ENCODE measurements around the gene S1PR3. TPM values are rescaled to one million over a fixed set of nuclear protein-coding genes. Genes with fewer than 3 reads are reported as not detected.

Gene S1PR3
- total RNA-seq, 4 donors from 2014 or later: 2.0 to 13.5 (median 8.3) TPM

GRCh38 chr9:89020754-89021153 lies 29.5 kb downstream of the S1PR3 start:
- H3K4me3 ChIP-seq: no peak overlapping the region
- no peak for DNase-seq
- H3K9me3 ChIP-seq: no peaks in the 10 kb centered on the region
- peaks cover 0 to 25% (median 9%) of the 10 kb centered on the region in 4 donors for H3K4me1 ChIP-seq
- H3K36me3 ChIP-seq: no peaks in the 10 kb centered on the region
- WGBS, 2 donors (ENCODE audit: low coverage in 1 of 2): 100% methylated on average over 4 of the region's 4 CpGs; no CpG with 5 or more reads in 1 of the 2 donors
- TF ChIP-seq POLR2AphosphoS5 (IDR thresholded peaks at IDR 0.05) (no peak), EP300 (IDR thresholded peaks at IDR 0.05; ENCODE audit: low read depth) (no peak), POLR2A (IDR thresholded peaks at IDR 0.05) (no peak), CTCF (IDR thresholded peaks at IDR 0.05) (no peak)
- H3K27ac ChIP-seq: no peak overlapping the region
- intact Hi-C loops (cut with DNase I; ENCODE audit: low total_unique reads) (no loop called here), in situ Hi-C loops (cut with MboI; ENCODE audit: low pct_ligation_motif_present in 1 of 4, low pct_unique_long_range_greater_than_20kb in 1 of 4, low sequenced_read_pairs in 3 of 4) (loop anchor here in 2 of 4 donors (25.0 kb wide), 2 partner anchors 933 to 1333 kb away; no protein-coding TSS in a partner anchor)
- H3K27me3 ChIP-seq: no peaks in the 10 kb centered on the region

DNA sequence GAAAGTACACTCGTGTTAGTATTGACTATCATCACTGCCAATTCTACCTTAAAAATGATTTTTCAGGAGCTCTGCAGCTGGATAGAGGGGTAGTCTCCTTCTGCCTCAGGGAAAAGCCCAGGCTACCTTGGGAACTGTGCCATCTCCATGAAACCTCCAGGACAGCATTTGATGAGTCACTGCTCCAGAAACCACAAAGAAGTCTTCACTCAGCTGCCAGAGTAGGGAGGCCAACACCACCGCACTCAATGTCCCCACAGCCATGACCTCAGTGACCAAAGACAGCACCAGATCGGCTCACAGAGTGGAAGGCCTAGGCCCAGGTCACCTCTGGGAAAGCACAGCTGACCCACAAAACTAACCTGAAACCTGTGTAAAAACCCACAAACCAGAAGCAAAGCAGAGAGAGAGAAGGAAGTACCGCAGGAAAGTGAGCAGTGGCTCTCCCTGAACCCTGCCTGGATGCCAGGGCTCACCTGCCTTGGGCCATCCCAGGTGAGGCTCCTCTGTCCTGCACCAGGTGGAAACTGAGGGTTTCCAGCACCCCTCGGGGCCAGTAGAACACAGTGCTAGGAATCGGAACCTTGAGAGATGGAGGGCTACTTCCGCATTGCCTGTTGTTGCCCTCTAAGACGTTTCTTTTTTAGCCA lies 30.0 kb downstream of the S1PR3 start:
- H3K4me1 ChIP-seq: peaks cover 0 to 25% (median 9%) of the 10 kb centered on the region in 4 donors
- H3K27ac ChIP-seq: peak overlapping the region; percentile 34 to 76 (median 64)
- WGBS, 2 donors (ENCODE audit: low coverage in 1 of 2): 40 to 82% methylated on average over 1 to 8 of the region's 8 CpGs
- in situ Hi-C loops (cut with MboI; ENCODE audit: low pct_ligation_motif_present in 1 of 4, low pct_unique_long_range_greater_than_20kb in 1 of 4, low sequenced_read_pairs in 3 of 4) (loop anchor here in 2 of 4 donors (25.0 kb wide), 2 partner anchors 934 to 1334 kb away; no protein-coding TSS in a partner anchor), intact Hi-C loops (cut with DNase I; ENCODE audit: low total_unique reads) (no loop called here)
- H3K9me3 ChIP-seq: no peaks in the 10 kb centered on the region
- no peaks in the 10 kb centered on the region for H3K27me3 ChIP-seq
- no peaks in the 10 kb centered on the region for H3K36me3 ChIP-seq
- TF ChIP-seq EP300 (IDR thresholded peaks at IDR 0.05; ENCODE audit: low read depth) (no peak), POLR2A (IDR thresholded peaks at IDR 0.05) (no peak), CTCF (IDR thresholded peaks at IDR 0.05) (no peak), POLR2AphosphoS5 (IDR thresholded peaks at IDR 0.05) (no peak)
- no peak overlapping the region for H3K4me3 ChIP-seq
- DNase-seq: no peak

DNA sequence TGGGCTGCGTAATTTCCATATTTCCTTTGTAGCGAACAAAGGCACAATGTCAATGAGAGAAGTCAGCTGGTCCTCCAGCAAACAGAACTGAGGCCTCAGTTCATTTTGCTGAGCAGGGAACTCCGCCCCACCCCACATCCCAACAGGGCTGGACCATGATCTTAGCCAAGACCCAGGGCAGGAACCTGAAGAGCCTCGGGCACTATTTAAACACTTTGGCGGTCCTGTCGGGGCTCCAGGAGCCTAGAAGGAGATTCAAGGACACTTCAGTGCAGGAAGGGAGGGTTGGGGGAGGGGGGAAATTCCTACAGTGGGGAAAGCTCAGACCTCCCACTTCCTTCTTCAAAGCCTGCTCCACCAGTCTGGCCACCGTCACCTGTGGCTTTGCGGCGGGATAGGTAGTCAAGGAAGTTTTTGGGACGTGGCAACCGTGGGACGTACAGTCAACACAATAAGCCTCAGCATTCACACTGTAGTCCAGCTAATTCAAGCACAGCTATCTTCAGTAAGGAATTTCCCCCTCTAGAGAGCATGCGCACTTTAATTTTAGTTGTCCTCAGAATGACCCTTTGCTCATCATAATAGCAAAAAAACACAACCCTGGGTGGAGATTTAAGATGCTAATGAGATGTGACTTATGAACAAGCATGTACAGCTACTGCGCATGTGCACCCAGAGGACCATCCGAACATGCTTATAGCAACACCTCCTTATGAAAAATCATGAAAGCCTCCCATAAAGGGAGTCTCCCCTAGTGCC lies 30.9 kb downstream of the S1PR3 start:
- TF ChIP-seq EP300 (IDR thresholded peaks at IDR 0.05; ENCODE audit: low read depth) (no peak), POLR2A (IDR thresholded peaks at IDR 0.05) (no peak), POLR2AphosphoS5 (IDR thresholded peaks at IDR 0.05) (no peak), CTCF (IDR thresholded peaks at IDR 0.05) (no peak)
- DNase-seq: no peak
- intact Hi-C loops (cut with DNase I; ENCODE audit: low total_unique reads) (no loop called here), in situ Hi-C loops (cut with MboI; ENCODE audit: low pct_ligation_motif_present in 1 of 4, low pct_unique_long_range_greater_than_20kb in 1 of 4, low sequenced_read_pairs in 3 of 4) (loop anchor here in 2 of 4 donors (25.0 kb wide), 2 partner anchors 935 to 1335 kb away; no protein-coding TSS in a partner anchor)
- H3K27ac ChIP-seq: peak overlapping the region; percentile 34 to 76 (median 64)
- H3K9me3 ChIP-seq: no peaks in the 10 kb centered on the region
- H3K27me3 ChIP-seq: no peaks in the 10 kb centered on the region
- H3K36me3 ChIP-seq: no peaks in the 10 kb centered on the region
- WGBS, 2 donors (ENCODE audit: low coverage in 1 of 2): 65% methylated on average over 15 of the region's 15 CpGs; no CpG with 5 or more reads in 1 of the 2 donors
- no peak overlapping the region for H3K4me3 ChIP-seq
- peaks cover 0 to 25% (median 9%) of the 10 kb centered on the region in 4 donors for H3K4me1 ChIP-seq

- Histone ChIP-seq H3K4me3 (no peak overlapping the region), H3K9me3 (no peaks in the 10 kb centered on the region), H3K4me1 (peaks cover 0 to 25% (median 9%) of the 10 kb centered on the region in 4 donors), H3K27ac (peak overlapping the region; percentile 34 to 76 (median 64)), H3K36me3 (no peaks in the 10 kb centered on the region), H3K27me3 (no peaks in the 10 kb centered on the region)
- 48 to 100% methylated on average over 1 to 2 of the region's 2 CpGs for WGBS, 2 donors (ENCODE audit: low coverage in 1 of 2)
- DNase-seq: no peak
- no peak for TF ChIP-seq POLR2AphosphoS5 (IDR thresholded peaks at IDR 0.05)
- intact Hi-C loops (cut with DNase I; ENCODE audit: low total_unique reads) (no loop called here), in situ Hi-C loops (cut with MboI; ENCODE audit: low pct_ligation_motif_present in 1 of 4, low pct_unique_long_range_greater_than_20kb in 1 of 4, low sequenced_read_pairs in 3 of 4) (loop anchor here in 2 of 4 donors (25.0 kb wide), 2 partner anchors 936 to 1336 kb away; no protein-coding TSS in a partner anchor)
Observed at GRCh38 chr9:89022902-89023301, 31.6 kb downstream of the S1PR3 start.
